GM12801 (cell line): ENCODE measurements around the gene NQO2.

Source experiments
- TF ChIP-seq, protein P1 (sequence below): IDR thresholded peaks from one replicate; pipeline ENCODE4 v1.5.1; 2011; ENCODE audit warnings: control low read depth; ENCODE audit not compliant: insufficient read length; ENCODE audit errors: extremely low read depth

Gene NQO2, protein sequence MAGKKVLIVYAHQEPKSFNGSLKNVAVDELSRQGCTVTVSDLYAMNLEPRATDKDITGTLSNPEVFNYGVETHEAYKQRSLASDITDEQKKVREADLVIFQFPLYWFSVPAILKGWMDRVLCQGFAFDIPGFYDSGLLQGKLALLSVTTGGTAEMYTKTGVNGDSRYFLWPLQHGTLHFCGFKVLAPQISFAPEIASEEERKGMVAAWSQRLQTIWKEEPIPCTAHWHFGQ

DNA sequence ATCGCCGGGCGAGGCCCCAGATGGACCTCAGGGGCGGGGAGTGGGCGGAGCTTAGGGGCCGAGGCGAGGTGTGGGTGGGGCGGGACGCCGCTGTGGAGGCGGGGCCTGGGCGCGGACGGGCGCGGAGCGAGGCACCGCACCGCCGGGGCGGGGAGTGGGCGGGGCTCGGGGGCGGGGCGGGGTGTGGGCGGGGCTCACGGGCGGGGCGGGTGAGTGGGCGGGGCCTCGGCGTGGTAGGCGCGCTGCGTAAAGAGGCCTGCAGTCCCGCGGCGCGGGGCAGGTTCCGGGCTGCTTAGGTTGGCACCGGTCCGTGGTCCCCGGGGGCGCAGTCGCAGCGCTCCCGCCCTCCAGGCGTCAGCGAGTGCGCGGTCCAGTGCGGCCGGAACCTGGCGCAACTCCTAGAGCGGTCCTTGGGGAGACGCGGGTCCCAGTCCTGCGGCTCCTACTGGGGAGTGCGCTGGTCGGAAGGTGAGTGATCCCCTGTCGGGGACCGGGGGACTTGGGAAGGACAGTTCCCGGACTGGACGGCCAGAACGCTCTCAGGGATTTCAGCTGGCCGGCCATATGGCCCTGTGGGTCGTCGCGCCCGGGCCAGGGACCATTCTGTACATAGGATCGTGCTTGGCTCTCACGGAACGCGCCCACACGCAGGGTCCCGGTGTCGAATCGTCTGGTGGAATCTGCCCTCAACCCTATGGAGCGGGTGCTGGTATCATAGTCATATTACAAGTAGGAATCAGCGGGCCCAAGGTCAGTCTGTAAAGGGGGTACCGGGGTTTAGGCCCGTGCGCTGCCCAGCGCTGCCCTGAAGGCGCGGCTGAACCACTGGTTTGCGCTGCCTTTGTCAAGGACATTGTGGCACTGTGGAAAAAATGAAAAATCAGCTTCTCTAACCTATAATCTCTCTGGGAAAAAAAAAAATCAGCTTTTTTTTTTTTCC, at the start of gene NQO2:
TSS of gene NQO2 (plus strand) at position 277 of the 940 bp plus-strand sequence. CDS start 6,659 bp downstream, outside the sequence.
- TF ChIP-seq, protein P1, sequence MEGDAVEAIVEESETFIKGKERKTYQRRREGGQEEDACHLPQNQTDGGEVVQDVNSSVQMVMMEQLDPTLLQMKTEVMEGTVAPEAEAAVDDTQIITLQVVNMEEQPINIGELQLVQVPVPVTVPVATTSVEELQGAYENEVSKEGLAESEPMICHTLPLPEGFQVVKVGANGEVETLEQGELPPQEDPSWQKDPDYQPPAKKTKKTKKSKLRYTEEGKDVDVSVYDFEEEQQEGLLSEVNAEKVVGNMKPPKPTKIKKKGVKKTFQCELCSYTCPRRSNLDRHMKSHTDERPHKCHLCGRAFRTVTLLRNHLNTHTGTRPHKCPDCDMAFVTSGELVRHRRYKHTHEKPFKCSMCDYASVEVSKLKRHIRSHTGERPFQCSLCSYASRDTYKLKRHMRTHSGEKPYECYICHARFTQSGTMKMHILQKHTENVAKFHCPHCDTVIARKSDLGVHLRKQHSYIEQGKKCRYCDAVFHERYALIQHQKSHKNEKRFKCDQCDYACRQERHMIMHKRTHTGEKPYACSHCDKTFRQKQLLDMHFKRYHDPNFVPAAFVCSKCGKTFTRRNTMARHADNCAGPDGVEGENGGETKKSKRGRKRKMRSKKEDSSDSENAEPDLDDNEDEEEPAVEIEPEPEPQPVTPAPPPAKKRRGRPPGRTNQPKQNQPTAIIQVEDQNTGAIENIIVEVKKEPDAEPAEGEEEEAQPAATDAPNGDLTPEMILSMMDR, result no peak

DNA sequence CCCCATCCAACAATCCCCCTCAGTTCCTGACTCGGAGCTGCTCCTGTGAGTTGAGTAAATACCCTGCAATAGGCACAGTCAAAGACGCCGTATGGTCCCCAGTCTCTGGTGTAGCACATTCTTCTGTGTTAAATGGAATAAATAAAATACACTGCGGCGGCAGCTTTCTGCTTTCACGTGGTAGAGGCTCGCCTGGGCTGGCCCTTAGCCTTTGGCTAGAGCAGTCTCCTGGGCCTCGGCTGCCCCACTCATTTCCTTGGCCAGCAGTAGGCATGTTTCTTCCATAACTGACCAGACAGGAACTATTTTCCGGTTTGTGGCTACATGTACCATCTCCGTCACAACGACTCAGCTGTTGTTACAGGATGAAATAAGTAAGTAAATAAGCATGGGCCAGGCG, 49.0 kb upstream of the NQO2 start:
- TF ChIP-seq, protein P1, result no peak

DNA sequence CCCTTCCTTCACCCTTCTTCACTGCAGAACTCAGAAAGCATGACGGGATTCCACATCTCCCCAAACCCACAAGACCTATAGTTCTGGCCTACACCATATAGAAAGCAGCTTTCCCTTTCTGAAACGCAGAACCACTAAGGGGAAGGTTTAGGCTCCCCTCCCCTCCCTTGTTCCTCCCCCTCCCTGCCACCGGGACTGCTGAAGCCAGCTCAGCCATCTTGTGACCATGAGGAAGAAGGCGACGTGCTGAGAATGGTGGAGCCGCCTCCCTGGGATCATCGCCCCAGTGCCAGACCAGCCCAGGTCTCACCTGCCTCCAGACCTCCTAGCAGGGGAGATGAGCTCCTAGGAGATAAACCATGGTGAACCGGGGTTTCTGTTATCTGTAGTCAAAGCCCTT, 48.0 kb upstream of the NQO2 start:
- TF ChIP-seq, protein P1, result no peak

DNA sequence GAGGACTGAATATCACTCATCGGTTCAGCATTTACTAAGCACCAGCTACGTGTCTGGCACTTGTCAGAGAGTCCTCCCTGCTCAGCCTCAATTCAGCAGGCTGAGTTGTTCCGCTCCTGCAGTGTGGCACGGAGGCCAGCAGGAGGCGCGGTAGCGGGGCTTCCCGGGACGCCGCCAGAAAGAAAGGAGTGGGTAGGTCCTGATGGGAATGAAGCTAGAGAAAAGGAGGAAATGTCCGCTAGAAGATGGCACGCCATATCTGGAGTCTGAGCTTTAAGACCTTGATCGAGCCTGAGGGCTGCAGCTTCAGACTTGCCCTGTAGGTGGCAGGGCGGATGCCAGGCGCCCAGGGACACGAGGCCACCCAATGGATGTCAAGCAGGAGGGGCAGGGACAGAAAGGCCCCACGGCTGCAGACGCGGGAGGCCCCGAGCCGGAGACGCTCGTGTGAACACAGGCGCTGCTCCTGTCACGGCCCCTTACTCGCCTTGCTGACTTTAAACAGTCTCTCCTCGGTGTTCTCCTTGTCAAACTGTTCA, 47.1 kb upstream of the NQO2 start:
- TF ChIP-seq, protein P1, result no peak

DNA sequence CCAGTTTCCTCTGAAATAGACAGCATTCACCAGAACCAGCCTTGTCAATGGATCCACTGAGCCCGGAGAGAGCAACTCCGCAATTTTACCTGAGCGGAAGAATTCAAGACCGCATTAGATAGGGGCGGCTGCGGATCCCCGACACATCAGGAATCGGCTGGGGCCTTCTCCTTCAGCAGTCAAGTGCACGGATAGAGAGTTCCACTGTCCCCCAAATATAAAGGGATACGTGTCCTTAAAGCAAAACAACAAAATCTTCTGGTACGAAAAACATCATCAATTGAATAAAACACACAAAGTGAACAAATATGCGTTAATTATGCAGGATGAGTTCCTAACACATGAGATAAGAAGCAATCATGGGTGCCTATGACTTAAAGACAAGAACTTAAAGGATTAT, 46.6 kb upstream of the NQO2 start:
- TF ChIP-seq, protein P1, result no peak

DNA sequence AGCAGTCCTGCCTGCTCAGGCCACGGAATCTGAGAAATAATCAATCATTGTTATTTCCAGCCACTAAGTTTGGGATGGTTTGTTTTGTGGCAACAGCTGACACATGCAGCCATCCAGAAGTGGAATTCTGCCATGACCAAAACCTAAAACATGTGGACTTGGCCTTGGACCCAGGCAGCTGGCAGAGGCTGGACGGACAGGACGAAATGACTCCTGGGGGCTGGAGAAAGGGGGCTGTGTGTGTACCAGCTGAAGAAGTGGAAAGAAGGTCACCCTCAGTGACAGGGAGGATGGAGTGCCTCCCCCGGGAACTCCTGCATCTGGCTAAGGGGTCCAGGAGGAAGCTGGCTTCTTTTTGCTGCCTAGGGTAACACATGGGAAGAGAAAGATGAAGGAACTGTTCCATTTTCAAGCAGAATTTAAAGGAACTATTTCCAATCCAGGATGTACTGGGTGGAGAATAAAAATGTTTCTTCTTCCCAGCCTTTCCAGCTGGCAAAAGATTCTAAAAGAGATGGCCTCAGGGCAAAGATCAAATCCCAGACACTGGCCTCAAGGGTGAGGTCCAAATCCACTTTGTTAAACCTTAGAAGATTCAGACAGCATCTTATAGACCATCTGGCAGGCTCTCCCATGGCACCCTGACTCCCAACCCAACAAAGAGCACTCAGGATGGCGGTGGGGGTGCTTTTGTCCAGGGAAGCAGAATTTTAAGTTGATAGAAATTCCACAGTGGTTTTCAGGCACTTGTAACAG, 42.6 kb upstream of the NQO2 start:
- TF ChIP-seq, protein P1, result no peak

DNA sequence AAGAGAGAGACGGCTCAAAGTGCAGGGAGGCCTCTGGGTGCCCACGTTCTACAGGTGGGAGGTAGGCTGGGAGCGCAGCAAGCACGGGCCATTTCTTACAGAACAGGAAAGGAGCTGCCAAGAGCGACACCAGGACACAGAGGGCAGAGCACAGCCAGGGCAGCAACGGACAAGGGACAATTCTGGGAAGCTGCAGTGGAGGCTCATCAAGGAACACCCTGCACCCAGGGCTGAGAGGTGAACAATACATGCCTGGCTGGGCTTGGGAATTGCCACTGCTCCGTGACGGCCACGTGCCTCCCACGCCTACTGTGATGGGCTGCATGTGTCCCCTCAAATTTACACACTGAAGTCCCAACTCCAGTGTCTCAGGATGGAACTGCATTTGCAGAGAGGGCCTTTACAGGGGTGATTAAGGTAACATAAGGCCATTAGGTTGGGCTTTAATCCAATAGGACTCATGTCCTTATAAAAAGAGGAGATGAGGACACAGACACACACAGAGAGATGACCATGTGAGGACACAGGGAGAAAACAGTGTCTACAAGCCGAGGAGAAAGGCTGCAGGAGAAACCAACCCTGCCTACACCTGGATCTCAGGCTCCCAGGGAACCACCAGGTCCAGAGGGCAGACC, 41.9 kb upstream of the NQO2 start:
- TF ChIP-seq, protein P1, result no peak
